B cell (primary cell): Measurements from ENCODE around the gene PLCG1. TPM values are rescaled to one million over a fixed set of nuclear protein-coding genes. Genes with fewer than 3 reads are reported as not detected.

ENCODE experiments used
- ATAC-seq: fragments of 200-7000 bp; cut with Tn5 transposase; one replicate; pipeline ENCODE4 v1.10.0; 2021; ENCODE audit warnings: low read depth, mild to moderate bottlenecking, moderate number of reproducible peaks, moderate library complexity
- CTCF ChIA-PET: fragments of 350-600 bp; sonication (Branson Sonifier 250); formaldehyde crosslinking; loops from one replicate; lab custom pipeline; 2021; ENCODE audit warnings: antibody characterized with exemption, inconsistent platforms; lab: Charles Lee
- POLR2A ChIA-PET: fragments of 350-600 bp; sonication (Branson Sonifier 250); formaldehyde crosslinking; loops from one replicate; lab custom pipeline; 2021; ENCODE audit warnings: antibody characterized with exemption; lab: Charles Lee
- DNase-seq: peaks from one replicate; pipeline ENCODE4 v3.0.0; 2013
- H2AFZ ChIP-seq: 2 replicates; pipeline ENCODE4 v1.6.1; 2012; ENCODE audit warnings: mild to moderate bottlenecking, low read depth, low read length; ENCODE audit not compliant: insufficient read depth, poor library complexity, severe bottlenecking
- H3K27ac ChIP-seq, 2 donors: 1 replicate in 1 of 2; 2 replicates in 1 of 2; pipeline ENCODE4 v1.5.1; 2012 to 2013; ENCODE audit warnings: low read length in 2 of 2, mild to moderate bottlenecking in 2 of 2, moderate library complexity in 1 of 2
- H3K27me3 ChIP-seq, 4 experiments: fragments of 200-600 bp in 1 of 4; sonication (generic) in 1 of 4; replicated peaks in 1 of 4; 1 replicate in 2 of 4; 2 replicates in 2 of 4; pipeline versions ENCODE4 v1.6.1 to v1.7.0; 2013 to 2016; ENCODE audit warnings: low read length in 3 of 4, mild to moderate bottlenecking in 2 of 4, mixed read lengths in 1 of 4, moderate library complexity in 1 of 4; ENCODE audit not compliant: insufficient read depth in 4 of 4, control insufficient read depth in 3 of 4; ENCODE audit errors: control extremely low read depth in 1 of 4
- H3K36me3 ChIP-seq, 2 experiments: replicated peaks in 1 of 2; 1 replicate in 1 of 2; 2 replicates in 1 of 2; pipeline versions ENCODE4 v1.6.1 to v1.7.1; 2013; ENCODE audit warnings: low read length in 1 of 2; ENCODE audit not compliant: insufficient read depth in 2 of 2, control insufficient read depth in 1 of 2; ENCODE audit errors: control extremely low read depth in 1 of 2, extremely low read depth in 1 of 2
- H3K4me1 ChIP-seq, 2 donors: fragments of 200-600 bp in 1 of 2; sonication (generic) in 1 of 2; 1 replicate in 1 of 2; 2 replicates in 1 of 2; pipeline versions ENCODE4 v1.5.1 to v1.6.1; 2013 to 2017; ENCODE audit warnings: low read length in 2 of 2; ENCODE audit not compliant: control insufficient read depth in 2 of 2, insufficient read depth in 2 of 2
- H3K4me2 ChIP-seq: replicated peaks from 2 replicates; pipeline ENCODE3; 2012; ENCODE audit warnings: mild to moderate bottlenecking, low read depth, low read length; ENCODE audit not compliant: poor library complexity, severe bottlenecking
- H3K4me3 ChIP-seq, 5 experiments: fragments of 200-600 bp in 1 of 5; sonication (generic) in 1 of 5; 1 replicate in 3 of 5; 2 replicates in 2 of 5; pipeline versions ENCODE4 v1.5.1 to v1.7.0; 2011 to 2016; ENCODE audit warnings: low read length in 4 of 5, mild to moderate bottlenecking in 4 of 5, low read depth in 2 of 5, control low read depth in 1 of 5, moderate library complexity in 1 of 5; ENCODE audit not compliant: insufficient read depth in 1 of 5; ENCODE audit errors: control extremely low read depth in 1 of 5, extremely low read depth in 1 of 5
- H3K79me2 ChIP-seq: fragments of 200-600 bp; sonication (generic); one replicate; pipeline ENCODE4 v1.6.0; 2016; ENCODE audit warnings: low read length; ENCODE audit not compliant: control insufficient read depth, insufficient read depth
- H3K9ac ChIP-seq: fragments of 200-600 bp; sonication (generic); 2 replicates; pipeline ENCODE4 v1.6.1; 2017; ENCODE audit warnings: mild to moderate bottlenecking, low read length, moderate library complexity
- H3K9me3 ChIP-seq, 3 donors: one replicate each; pipeline versions ENCODE4 v1.6.1 to v1.7.1; 2013; ENCODE audit warnings: low read length in 2 of 3; ENCODE audit not compliant: control insufficient read depth in 2 of 3, insufficient read depth in 1 of 3; ENCODE audit errors: control extremely low read depth in 1 of 3
- H4K20me1 ChIP-seq: 2 replicates; pipeline ENCODE4 v1.6.0; 2012; ENCODE audit warnings: mild to moderate bottlenecking, low read length; ENCODE audit not compliant: insufficient read depth, control insufficient read depth, poor library complexity, severe bottlenecking
- H3K27ac Mint-ChIP-seq: one replicate; pipeline ENCODE4 v1.8.0; 2021; ENCODE audit warnings: mixed read lengths
- H3K27me3 Mint-ChIP-seq: one replicate; pipeline ENCODE4 v1.8.0; 2021; ENCODE audit warnings: mixed read lengths
- H3K4me1 Mint-ChIP-seq: one replicate; pipeline ENCODE4 v1.8.0; 2021; ENCODE audit warnings: mixed read lengths
- H3K4me3 Mint-ChIP-seq: one replicate; pipeline ENCODE4 v1.8.0; 2021; ENCODE audit warnings: mixed read lengths
- H3K9me3 Mint-ChIP-seq: one replicate; pipeline ENCODE4 v1.8.0; 2022; ENCODE audit warnings: mixed read lengths; ENCODE audit not compliant: insufficient read depth
- CTCF ChIP-seq: fragments of 200-600 bp; IDR thresholded peaks from one replicate; pipeline ENCODE4 v1.8.0; 2022; ENCODE audit warnings: antibody characterized with exemption, mild to moderate bottlenecking
- EZH2 ChIP-seq: IDR thresholded peaks from 2 replicates; pipeline ENCODE4 v1.6.1; 2012; ENCODE audit warnings: borderline replicate concordance, low read depth, mild to moderate bottlenecking, moderate library complexity, low read length; ENCODE audit not compliant: insufficient read depth, poor library complexity, severe bottlenecking
- WGBS: methylation state at CpG from one replicate; pipeline ENCODE4 v1.1.5; 2013; ENCODE audit warnings: missing lambda C conversion rate; ENCODE audit not compliant: insufficient coverage; 5-methylcytosine and 5-hydroxymethylcytosine counted together
- intact Hi-C: fragments of 100-400 bp; cut with micrococcal nuclease; formaldehyde crosslinking; loops from one replicate; pipeline ENCODE4 v1.10.0; 2022
- polyA plus RNA-seq: library from polyadenylated mRNA; depleted of rRNA; stranded (reverse); fragments of >200 nt; gene quantifications from 2 replicates; pipeline ENCODE4 v1.2.3, GENCODE V29; 2012
- total RNA-seq, 2 donors: library from RNA; stranded (reverse); fragments of 120-200 nt in 1 of 2; gene quantifications; 1 replicate in 1 of 2; 2 replicates in 1 of 2; pipeline versions ENCODE4 v1.2.3 to v1.2.4, GENCODE V29; 2013 to 2022

Gene PLCG1
- total and polyA plus RNA-seq, 2 donors (not counting 1 experiment from before 2014, with no cell fraction given) = 98.7 to 101 TPM

DNA sequence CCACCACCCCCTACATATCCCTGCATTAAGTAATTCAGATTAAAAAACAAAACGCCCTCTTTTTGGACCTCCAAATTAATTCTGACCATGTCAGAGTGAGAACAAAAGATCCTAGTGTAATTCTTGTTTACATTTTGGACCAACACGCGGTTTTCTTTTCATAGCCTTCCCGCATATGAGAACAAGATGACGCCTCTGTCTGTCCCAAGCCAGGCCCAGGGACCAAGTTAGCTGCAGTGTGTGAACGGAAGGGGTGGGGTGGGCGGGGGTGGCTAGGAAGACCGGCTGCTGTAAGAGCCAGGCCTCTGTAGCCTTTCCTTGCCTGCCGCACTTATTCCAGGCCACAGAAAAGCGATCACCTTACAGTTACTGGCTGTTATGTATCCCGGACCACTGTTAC, 68.0 kb downstream of the PLCG1 start:
- H3K4me1 ChIP-seq = no peaks in the 10 kb centered on the region
- H3K4me3 Mint-ChIP-seq = no peak overlapping the region
- POLR2A ChIA-PET = no interaction called here
- H3K27ac Mint-ChIP-seq = no peak overlapping the region
- intact Hi-C loops = no loop called here
- no peaks in the 10 kb centered on the region for H4K20me1 ChIP-seq
- H2AFZ ChIP-seq = no peak overlapping the region
- TF ChIP-seq EZH2 (no peak), CTCF (no peak)
- H3K4me3 ChIP-seq = no peak overlapping the region
- no peak overlapping the region for H3K4me2 ChIP-seq
- WGBS = 97% methylated on average over 9 of the region's 11 CpGs
- H3K27me3 ChIP-seq = no peaks in the 10 kb centered on the region
- H3K9me3 ChIP-seq = peaks cover 0 to 6% (median 0%) of the 10 kb centered on the region in 3 donors
- no peaks in the 10 kb centered on the region for H3K9me3 Mint-ChIP-seq
- peaks cover 0 to 10% of the 10 kb centered on the region in 2 experiments for H3K36me3 ChIP-seq
- no peak overlapping the region for H3K27ac ChIP-seq
- H3K4me1 Mint-ChIP-seq = no peaks in the 10 kb centered on the region
- no peak overlapping the region for H3K9ac ChIP-seq
- no peak for ATAC-seq
- no peaks in the 10 kb centered on the region for H3K27me3 Mint-ChIP-seq
- CTCF ChIA-PET = no interaction called here
- no peak for DNase-seq
- no peaks in the 10 kb centered on the region for H3K79me2 ChIP-seq

- Histone ChIP-seq H3K79me2 (no peaks in the 10 kb centered on the region), H3K36me3 (no peaks in the 10 kb centered on the region), H2AFZ (no peak overlapping the region), H3K4me2 (no peak overlapping the region), H3K9ac (no peak overlapping the region), H3K4me3 (no peak overlapping the region), H4K20me1 (no peaks in the 10 kb centered on the region), H3K9me3 (no peaks in the 10 kb centered on the region), H3K4me1 (no peaks in the 10 kb centered on the region), H3K27me3 (no peaks in the 10 kb centered on the region), H3K27ac (no peak overlapping the region)
- WGBS = 100% methylated on average over 1 of the region's 1 CpG
- TF ChIP-seq EZH2 (no peak), CTCF (no peak)
- ChIA-PET CTCF (interaction anchor here (1.0 kb wide), 1 partner anchor 42 kb away, joined by 3 read pairs; no protein-coding TSS in a partner anchor), POLR2A (no interaction called here)
- Mint-ChIP-seq H3K27me3 (no peaks in the 10 kb centered on the region), H3K27ac (no peak overlapping the region), H3K4me1 (no peaks in the 10 kb centered on the region), H3K4me3 (no peak overlapping the region), H3K9me3 (no peaks in the 10 kb centered on the region)
- ATAC-seq (no peak), DNase-seq (no peak)
- intact Hi-C loops = no loop called here
Measured at GRCh38 chr20:41213150-41213820, 75.9 kb downstream of the PLCG1 start.
